Ramos (cell line): Measurements from ENCODE around the gene PCSK6.
"Not testable (repeated sequence)": the region's sequence is repeated elsewhere in the genome, so short reads cannot be mapped to it uniquely, and the experiment has no call there.

Experiments used
- in situ Hi-C: fragments of 300-500 bp; cut with MboI; formaldehyde crosslinking; loops from one replicate; pipeline ENCODE4 v1.14.3; 2022; ENCODE audit warnings: low sequenced_read_pairs; ENCODE audit not compliant: unreplicated experiment

Gene PCSK6

DNA sequence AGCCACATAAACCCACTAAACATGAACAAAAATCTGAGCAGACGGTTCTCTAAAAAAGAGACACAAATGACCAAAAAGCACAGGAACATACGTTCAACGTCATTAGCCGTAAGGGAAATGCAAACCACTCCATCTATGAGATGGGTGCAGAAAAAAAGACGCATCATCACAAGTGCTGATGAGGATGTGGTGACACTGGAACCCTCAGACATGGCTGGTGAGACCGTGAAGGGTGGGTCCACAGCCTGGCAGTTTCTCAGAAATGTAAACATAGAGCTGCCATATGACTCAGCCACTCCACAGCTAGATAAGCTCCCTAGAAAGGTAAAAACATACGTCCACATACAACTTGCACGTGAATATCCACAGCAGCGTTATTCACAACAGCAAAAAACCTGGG is 23.3 kb downstream of the PCSK6 start:
- in situ Hi-C loops, result no loop called here

GRCh38 chr15:101464999-101465669 is 24.4 kb downstream of the PCSK6 start:
- in situ Hi-C loops, result no loop called here

- in situ Hi-C loops, result no loop called here
Observed at GRCh38 chr15:101464256-101464998, 25.1 kb downstream of the PCSK6 start.

- in situ Hi-C loops, result not testable (repeated sequence)
Observed at GRCh38 chr15:101463696-101464095, 25.8 kb downstream of the PCSK6 start.

GRCh38 chr15:101463270-101463669 is 26.2 kb downstream of the PCSK6 start:
- in situ Hi-C loops, result no loop called here

- in situ Hi-C loops, result no loop called here
Observed at GRCh38 chr15:101461097-101461496, 28.4 kb downstream of the PCSK6 start.

DNA sequence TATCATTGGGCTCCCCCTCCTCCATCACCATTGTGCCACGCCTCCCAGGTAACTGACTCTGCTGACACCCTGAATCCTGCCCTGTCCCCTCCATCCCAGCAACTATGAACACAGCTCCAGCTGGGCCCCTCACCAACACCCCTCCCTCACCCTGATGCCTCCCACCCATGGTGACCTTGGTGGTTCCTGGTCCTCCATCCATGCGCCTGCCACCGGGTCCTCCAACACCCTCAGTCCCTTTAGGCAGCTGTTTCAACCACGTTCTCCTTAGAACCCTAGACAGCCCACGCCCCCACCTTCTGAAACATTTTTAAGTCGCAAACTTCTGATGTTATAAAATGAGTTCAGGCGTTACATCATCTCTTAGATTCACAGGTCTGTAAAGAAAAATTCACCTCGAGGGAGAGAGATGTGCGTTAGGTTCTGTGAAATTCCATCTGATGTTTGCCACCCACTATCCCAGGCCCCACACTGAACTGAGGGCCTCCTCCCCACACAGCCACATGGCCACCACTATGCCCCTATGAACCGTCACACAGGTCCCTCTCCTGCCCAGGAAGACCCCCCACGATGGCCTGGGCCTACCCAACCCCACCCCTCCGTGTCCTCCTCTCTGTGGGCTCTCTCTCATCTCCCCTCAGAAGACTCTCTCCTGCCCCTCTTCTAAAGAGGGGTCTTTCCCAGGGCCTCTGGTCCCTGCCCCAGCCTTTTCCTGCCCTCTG is 29.8 kb downstream of the PCSK6 start:
- in situ Hi-C loops, result no loop called here

DNA sequence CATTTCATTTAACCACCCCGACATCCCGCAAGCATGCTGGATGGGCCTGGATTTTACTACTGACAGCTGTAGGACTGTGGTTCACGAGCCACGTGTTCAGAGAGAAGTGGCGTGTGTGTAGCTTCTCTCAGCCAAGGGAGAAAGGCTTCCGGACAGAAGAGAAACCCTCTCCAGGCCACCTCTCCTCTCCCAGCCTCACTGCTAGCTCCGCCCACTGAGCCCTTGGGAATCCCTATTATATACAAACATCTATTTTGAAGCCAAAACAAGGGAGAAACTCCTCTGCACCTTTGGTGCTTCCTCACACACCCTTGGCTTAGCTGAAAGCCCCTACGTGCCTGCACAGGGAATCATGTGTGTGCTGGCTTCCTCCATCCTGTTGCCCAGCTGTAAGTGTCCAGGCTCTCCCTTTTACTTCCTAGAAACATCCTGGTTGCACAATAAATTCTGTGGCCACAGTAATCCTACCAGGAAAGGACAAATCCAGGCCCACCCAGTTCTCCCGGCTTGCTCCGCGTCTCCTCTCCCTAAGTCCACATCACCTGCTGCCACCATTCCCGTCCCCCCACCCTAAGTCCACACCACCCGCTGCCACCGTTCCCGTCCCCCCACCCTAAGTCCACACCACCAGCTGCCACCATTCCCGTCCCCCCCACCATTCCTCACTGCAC is 30.5 kb downstream of the PCSK6 start:
- in situ Hi-C loops, result no loop called here

DNA sequence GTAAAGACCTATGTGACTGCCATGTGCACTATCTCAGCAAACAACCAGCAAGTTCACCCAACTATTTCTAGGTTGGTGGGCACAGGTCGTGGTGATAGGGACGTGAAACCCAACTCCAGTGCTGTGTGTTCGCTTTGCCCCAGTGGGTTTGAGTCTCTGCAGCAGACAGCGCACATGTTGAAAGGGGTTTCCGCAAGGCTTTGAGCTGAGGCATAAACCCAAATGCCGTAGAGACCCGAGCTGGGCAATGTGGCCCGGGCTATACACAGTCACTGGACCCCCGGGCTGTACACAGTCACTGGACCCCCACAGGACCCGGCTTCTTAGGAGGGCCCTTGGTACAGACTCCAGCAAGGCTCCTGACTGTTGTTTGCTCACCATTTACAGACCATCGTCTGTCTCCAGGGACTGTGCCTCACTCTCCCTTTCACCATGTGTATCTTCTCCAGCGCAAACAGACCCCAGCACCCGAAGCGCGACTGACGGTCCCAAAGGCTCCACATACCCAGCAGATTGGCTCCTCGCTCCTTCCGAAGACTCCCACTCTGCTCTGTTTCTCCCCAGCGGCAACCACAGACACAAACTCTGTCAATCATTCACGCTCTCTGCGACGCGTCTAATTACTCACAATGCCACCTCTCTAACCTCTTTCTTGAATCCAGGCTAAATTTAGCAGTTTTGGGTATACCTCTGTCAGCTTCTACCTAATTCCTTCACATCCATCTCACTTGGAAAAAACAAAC is 31.2 kb downstream of the PCSK6 start:
- in situ Hi-C loops, result no loop called here

- in situ Hi-C loops, result no loop called here
Observed at GRCh38 chr15:101457696-101458095, 31.8 kb downstream of the PCSK6 start.

GRCh38 chr15:101456057-101456739 is 33.3 kb downstream of the PCSK6 start:
- in situ Hi-C loops, result no loop called here

DNA sequence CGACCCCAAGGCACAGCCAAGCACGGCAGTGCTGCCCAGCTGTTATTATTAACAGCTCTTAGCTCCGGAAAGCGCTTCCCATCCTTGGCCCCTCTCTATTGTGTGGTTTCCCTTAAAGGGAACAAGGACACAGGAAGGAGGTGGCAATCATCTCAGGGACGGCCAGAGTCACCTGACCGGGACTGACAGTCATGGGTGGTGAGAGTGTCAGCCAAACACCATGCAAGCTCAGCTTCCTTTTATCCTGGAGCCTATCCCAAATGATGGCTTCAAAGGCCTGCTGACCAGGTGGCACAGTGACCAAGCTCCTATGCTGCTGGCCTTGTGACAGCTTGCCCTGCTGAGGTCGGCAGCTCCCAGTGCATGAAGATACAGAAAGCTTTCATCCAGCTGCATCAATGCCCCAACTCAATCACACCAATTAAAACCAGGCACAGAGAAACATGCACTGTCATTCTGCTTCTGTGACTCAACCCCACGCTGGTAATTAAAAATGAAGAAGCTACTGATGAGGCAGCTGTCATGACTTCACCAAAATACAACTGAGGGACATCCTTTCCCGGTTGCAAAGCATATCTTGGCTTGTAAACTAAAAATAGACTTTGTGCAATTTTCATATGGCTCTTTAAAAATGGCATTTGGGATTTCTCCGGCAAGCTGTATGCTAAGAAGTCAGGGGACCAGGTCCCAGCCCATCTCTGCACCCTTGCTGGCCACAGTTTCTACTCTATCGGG is 34.0 kb downstream of the PCSK6 start:
- in situ Hi-C loops, result no loop called here

DNA sequence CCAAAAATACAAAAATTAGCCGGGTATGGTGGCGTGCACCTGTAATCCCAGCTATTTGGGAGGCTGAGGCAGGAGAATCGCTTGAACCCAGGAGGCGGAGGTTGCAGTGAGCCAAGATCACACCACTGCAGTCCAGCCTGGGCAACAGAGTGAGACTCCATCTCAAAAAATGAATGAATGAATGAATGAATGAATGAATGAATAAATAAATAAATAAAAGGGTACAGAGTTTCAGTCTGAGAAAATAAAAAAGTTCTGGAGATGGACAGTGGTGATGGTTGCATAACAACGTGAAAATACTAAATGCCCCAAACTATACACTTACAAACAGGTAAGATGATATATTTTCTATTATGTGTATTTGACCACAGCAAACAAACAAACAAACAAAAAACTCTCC is 34.7 kb downstream of the PCSK6 start:
- in situ Hi-C loops, result not testable (repeated sequence)

- in situ Hi-C loops, result no loop called here
Observed at GRCh38 chr15:101454365-101454764, 35.1 kb downstream of the PCSK6 start.

DNA sequence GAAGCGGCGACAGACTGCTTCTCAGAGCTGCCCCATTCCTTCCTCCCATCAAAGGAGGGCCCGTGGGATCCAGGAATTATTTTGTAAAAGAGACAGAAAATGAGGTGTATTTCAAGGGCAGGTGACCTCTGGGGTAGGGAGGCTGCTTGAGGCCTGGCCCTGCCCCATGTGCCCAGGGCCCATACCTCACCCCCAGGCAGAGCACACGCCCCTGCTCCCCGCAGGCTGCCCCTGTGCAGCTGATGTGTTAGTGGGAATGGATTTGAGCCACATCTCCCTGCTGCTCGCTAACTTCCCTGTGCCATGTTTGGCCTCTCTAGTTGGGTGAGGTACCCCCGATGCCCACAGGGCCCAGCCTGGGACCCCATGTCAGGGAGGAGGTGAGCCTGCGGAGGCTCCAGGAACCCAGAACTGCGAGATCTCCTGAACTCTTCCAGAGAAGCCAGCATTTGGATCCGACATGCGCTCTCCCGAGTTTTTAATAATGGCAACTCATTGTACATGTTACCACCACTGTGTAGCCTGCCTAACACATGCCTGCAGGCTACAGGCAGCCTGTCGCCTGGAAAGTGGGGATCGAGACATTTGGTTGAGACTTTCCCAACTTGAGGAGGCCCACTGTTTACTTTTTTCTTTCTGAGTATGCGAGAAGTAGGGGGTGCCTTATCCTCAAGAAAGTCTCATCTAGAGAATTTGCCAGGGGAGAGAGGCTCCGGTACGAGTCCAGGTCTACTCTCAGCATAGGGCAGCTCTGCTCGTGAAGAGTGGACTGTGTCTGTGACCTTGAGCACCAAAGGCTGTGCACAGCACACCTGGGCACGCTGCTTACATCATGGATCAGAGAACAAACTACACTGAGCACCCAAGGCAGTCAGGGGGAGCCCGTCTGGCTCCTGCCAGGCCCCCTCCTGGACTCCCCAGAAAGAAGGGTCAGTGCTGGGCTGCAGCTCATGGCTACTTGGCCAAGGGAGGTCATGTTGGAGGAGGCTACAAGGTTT is 36.1 kb downstream of the PCSK6 start:
- in situ Hi-C loops, result no loop called here

DNA sequence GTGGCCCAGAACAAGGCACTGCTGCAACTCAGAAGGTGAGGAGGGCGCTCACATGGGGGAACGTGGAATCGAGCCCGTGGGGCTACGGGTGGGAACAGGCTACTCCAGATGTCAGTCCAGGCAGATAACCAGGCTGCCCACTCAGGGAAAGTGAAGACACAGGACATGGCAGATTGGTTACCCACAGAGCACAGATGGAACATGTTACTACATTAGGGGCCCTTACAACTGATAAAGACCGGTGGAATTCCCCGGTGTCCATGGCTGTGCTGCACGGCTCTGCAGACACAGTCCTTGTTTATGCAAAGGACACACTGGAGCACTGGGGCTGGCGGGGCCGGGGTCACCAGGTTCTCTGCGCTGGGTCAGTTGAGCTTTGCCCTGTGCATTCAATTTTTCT is 36.9 kb downstream of the PCSK6 start:
- in situ Hi-C loops, result no loop called here

- in situ Hi-C loops, result no loop called here
Observed at GRCh38 chr15:101451846-101452245, 37.7 kb downstream of the PCSK6 start.
